Rectal smooth muscle tissue (tissue), 1 donor: ENCODE results near the gene CHCHD1.

Experiments used
- H3K27ac ChIP-seq: one replicate; pipeline ENCODE4 v1.7.0; 2013; ENCODE audit warnings: low read depth, low read length, inconsistent platforms
- H3K27me3 ChIP-seq: one replicate; pipeline ENCODE4 v1.7.0; 2013; ENCODE audit warnings: low read length; ENCODE audit not compliant: control insufficient read depth, insufficient read depth
- H3K36me3 ChIP-seq: one replicate; pipeline ENCODE4 v1.7.0; 2013; ENCODE audit warnings: low read length; ENCODE audit not compliant: control insufficient read depth, insufficient read depth
- H3K4me1 ChIP-seq: one replicate; pipeline ENCODE4 v1.7.0; 2013; ENCODE audit warnings: low read length; ENCODE audit not compliant: control insufficient read depth, insufficient read depth
- H3K4me3 ChIP-seq: one replicate; pipeline ENCODE4 v1.7.0; 2013; ENCODE audit warnings: low read length
- H3K9ac ChIP-seq: one replicate; pipeline ENCODE4 v1.7.0; 2013; ENCODE audit warnings: low read length

Gene CHCHD1

DNA sequence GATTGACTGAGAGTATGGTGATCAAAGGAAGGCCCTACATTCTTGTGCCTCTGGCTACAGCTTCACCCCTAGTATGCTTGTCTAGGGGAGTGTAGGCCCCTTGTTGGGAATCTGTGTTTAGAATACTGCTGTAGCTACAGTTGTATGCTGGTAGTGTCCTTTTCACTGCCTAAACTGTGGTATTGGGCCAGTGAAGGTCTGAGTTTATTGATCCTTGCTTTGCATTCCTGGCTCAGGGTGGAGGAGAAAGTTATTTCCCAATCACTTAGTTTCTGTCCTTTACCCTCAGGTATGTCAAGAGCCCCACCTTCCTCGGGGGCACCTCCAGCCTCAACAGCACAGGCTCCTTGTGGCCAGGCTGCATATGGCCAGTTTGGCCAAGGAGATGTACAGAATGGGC lies 31.0 kb upstream of the CHCHD1 start:
- H3K4me1 ChIP-seq, result no peaks in the 10 kb centered on the region
- H3K9ac ChIP-seq, result no peak overlapping the region
- H3K27ac ChIP-seq, result no peak overlapping the region
- H3K27me3 ChIP-seq, result no peaks in the 10 kb centered on the region
- peaks cover 20% of the 10 kb centered on the region for H3K36me3 ChIP-seq
- no peak overlapping the region for H3K4me3 ChIP-seq

GRCh38 chr10:73756183-73756582 lies 25.7 kb upstream of the CHCHD1 start:
- no peak overlapping the region for H3K9ac ChIP-seq
- H3K27me3 ChIP-seq, result no peaks in the 10 kb centered on the region
- peaks cover 31% of the 10 kb centered on the region for H3K36me3 ChIP-seq
- no peak overlapping the region for H3K27ac ChIP-seq
- no peak overlapping the region for H3K4me3 ChIP-seq
- no peaks in the 10 kb centered on the region for H3K4me1 ChIP-seq

DNA sequence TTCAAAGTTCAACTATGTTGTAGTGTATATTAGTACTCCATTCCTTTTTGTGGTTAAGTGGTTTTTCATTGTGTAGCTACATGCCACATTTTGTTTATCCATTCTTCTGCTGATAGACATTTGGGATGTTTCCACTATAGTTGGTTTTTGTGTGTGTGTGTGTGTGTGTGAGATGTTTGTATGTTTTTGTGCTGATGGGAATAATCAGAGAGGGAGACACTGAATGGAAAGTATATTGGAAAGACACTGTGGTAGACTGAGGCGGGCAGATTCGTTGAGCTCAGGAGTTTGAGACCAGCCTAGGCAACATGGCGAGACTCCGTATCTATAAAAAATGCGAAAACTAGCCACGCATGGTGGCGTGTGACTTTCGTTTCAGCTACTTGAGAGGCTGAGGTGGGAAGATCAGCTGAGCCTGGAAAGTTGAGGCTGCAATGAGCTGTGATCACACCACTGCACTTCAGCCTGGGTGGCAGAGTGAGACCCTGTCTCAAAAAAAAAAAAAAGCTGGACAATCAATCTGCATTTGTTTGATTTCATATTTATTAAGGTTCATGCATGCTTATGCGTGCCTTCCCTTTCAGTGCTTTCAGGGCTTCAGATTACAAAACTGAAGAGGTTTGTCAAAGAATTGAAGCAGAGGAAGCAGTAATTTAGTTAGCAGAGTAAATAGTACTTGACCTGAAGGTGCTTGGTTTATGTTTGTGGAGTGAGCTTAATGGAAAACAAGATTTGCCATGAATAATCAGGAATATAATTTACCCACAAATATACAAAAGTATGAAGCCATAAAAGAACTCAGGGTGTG lies 22.9 kb upstream of the CHCHD1 start:
- no peak overlapping the region for H3K27ac ChIP-seq
- H3K36me3 ChIP-seq, result peaks cover 40% of the 10 kb centered on the region
- no peaks in the 10 kb centered on the region for H3K27me3 ChIP-seq
- no peaks in the 10 kb centered on the region for H3K4me1 ChIP-seq
- no peak overlapping the region for H3K9ac ChIP-seq
- no peak overlapping the region for H3K4me3 ChIP-seq

- no peaks in the 10 kb centered on the region for H3K4me1 ChIP-seq
- H3K27ac ChIP-seq, result no peak overlapping the region
- no peak overlapping the region for H3K9ac ChIP-seq
- no peaks in the 10 kb centered on the region for H3K27me3 ChIP-seq
- peaks cover 41% of the 10 kb centered on the region for H3K36me3 ChIP-seq
- no peak overlapping the region for H3K4me3 ChIP-seq
Measured at GRCh38 chr10:73759512-73760115, 22.2 kb upstream of the CHCHD1 start.

DNA sequence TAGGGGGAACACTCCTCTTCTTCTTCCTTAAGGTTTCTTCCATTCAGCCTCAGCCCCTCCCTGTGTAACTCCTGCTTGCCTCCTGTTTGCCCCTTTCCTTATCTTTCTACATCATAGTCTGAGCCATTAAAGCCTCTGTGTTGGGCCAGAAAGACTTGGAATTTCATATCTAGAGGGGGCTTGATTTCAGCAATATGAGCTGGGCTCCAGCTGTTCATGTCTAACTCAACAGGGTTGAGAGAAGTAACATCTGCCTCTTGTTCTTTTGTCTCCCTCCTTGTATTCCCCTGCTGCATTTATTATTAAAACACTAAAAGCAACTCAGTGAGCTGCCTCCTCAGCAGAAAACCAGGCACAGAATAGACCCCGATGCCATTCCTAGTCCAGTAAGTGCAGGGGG lies 20.1 kb upstream of the CHCHD1 start:
- H3K4me1 ChIP-seq, result no peaks in the 10 kb centered on the region
- H3K9ac ChIP-seq, result no peak overlapping the region
- H3K27me3 ChIP-seq, result no peaks in the 10 kb centered on the region
- H3K27ac ChIP-seq, result no peak overlapping the region
- H3K4me3 ChIP-seq, result no peak overlapping the region
- peaks cover 61% of the 10 kb centered on the region for H3K36me3 ChIP-seq

DNA sequence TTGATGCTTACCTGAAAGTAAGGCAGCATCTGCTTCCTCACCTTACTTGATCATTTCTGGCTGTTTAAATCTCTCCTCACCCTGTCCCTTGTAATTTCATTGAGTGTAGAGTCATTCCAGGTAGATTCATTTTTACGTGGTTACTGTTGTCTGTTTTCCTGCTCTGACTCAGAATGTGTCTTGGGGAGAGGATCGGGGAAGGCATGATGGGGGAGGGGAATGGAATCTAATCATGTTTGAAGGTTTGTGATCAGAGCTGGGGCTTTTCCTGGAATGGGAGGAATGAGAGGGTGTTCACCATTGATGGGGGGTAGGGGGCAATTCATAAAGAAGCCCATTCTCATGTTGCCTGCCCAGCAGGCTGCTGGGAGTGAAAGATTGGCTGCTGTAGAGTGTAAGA lies 18.9 kb upstream of the CHCHD1 start:
- Histone ChIP-seq H3K27me3 (no peaks in the 10 kb centered on the region), H3K9ac (no peak overlapping the region), H3K4me3 (no peak overlapping the region), H3K27ac (no peak overlapping the region), H3K4me1 (no peaks in the 10 kb centered on the region), H3K36me3 (peaks cover 69% of the 10 kb centered on the region)

DNA sequence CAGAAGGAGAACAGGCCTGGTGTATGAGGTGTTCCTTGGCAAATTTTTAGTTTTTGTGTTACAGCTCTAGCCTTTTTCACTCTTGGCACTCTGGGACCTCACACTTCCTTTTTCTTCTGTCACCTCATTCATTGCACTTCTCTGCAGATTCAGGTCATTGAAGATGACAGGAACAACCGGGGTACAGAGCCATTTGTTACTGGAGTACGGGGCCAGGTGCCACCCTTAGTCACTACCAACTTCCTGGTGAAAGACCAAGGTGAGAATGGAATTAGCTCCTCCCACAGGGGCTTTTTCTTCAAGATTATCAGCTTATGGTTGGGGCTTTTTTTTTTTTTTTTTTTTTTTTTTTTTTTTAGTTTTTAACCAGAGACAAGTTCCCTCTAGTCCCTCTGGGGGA lies 18.5 kb upstream of the CHCHD1 start:
- no peak overlapping the region for H3K27ac ChIP-seq

DNA sequence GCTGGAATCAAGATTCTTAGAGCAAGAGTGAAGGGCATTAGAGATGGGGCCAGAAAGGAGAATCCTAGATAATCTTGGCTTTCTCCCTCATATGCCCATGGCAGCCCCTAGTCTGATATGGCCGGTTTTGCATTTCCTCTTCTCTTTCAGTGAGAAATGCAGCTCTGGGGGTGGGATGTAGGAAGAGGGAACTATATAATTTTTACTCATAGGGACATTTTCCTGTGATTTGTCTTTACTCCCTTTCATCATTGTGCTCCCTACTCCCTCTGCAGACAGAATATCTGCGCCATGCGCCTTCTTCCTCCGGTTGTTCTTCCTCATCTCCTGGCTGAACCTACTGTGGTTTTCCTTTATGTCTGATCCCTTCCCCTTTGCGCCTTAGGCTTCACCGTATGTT lies 16.8 kb upstream of the CHCHD1 start:
- Histone ChIP-seq H3K27me3 (no peaks in the 10 kb centered on the region), H3K4me3 (no peak overlapping the region), H3K4me1 (no peaks in the 10 kb centered on the region), H3K9ac (no peak overlapping the region), H3K27ac (no peak overlapping the region), H3K36me3 (peaks cover 68% of the 10 kb centered on the region)

More for the DNA sequence above, 18.5 kb upstream of the CHCHD1 start:
- Histone ChIP-seq H3K27me3 (no peaks in the 10 kb centered on the region), H3K4me1 (no peaks in the 10 kb centered on the region), H3K4me3 (no peak overlapping the region), H3K36me3 (peaks cover 72% of the 10 kb centered on the region), H3K9ac (no peak overlapping the region)

DNA sequence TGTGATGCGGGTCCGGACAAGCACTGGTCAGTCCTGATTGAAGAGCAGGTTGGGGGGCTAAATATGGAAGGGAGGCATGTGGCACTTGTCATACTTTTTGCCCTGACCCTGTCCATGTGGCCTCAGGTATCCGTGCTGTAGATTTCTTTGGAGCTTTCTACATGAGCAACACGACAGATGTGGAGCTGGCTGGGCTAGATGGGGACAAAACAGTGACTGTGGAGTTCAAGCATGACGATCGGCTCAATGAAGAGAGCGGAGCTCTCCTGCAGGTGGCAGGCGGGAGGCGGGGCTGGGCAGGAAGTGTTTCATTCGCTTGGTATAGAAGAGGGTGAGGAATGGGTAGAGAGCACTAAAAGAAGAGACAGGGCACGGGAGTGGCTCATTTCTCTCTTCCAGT lies 13.0 kb upstream of the CHCHD1 start:
- peaks cover 51% of the 10 kb centered on the region for H3K36me3 ChIP-seq
- no peak overlapping the region for H3K27ac ChIP-seq
- H3K4me3 ChIP-seq, result no peak overlapping the region
- no peaks in the 10 kb centered on the region for H3K27me3 ChIP-seq
- peaks cover 9% of the 10 kb centered on the region for H3K4me1 ChIP-seq
- no peak overlapping the region for H3K9ac ChIP-seq

DNA sequence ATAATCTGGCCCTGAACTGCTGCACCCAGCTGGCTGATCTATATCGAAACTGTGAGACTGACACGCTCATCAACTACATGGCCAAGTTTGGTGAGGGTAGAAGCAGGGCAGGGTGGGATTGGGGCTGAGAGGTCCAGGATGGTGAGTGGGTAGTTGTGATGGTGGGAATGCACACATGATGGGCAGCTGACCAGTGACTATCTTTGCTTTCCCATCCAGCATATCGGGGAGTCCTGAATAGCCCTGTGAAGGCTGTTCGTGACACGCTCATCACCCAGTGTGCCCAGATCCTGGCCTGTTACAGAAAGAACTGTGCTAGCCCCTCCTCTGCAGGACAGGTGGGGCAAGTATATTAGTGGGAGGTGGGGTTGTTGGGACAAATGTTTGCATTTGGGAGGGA lies 12.5 kb upstream of the CHCHD1 start:
- Histone ChIP-seq H3K9ac (no peak overlapping the region), H3K27me3 (no peaks in the 10 kb centered on the region), H3K27ac (no peak overlapping the region), H3K36me3 (peaks cover 47% of the 10 kb centered on the region), H3K4me1 (peaks cover 12% of the 10 kb centered on the region), H3K4me3 (no peak overlapping the region)

DNA sequence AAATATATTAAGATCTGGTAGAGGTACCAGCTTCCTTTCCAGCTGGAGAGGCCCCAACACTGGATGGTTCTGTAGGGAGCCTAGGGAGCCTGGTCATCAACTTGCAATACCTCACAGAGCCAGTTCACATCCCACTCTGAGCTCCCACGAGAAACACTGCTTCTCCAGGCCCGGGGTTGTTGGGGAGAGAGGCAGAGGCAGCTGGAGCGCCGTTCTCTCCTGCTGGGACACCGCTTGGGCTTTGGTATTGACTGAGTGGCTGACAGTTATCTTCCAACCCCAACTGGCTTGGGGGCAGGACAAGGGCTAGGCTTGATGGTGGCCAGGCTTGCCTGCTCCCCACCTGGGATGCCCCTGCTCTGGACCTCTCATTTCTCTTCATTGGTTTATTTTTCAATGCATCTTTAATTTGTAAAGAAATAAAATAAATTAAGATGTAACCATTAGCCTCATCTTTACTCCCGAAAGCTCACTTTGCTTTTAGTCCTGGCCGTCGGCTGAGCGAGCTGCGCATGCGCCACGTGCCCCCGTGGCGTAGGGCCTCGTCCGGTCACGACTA lies 10.0 kb upstream of the CHCHD1 start:
- Histone ChIP-seq H3K9ac (peak overlapping the region; percentile 58), H3K36me3 (peaks cover 25% of the 10 kb centered on the region), H3K27me3 (no peaks in the 10 kb centered on the region), H3K4me3 (peak overlapping the region; percentile 93), H3K27ac (peak overlapping the region; percentile 96), H3K4me1 (peaks cover 17% of the 10 kb centered on the region)

- H3K36me3 ChIP-seq, result peaks cover 19% of the 10 kb centered on the region
- peak overlapping the region; percentile 78 for H3K9ac ChIP-seq
- no peaks in the 10 kb centered on the region for H3K27me3 ChIP-seq
- H3K27ac ChIP-seq, result peak overlapping the region; percentile 96
- peaks cover 17% of the 10 kb centered on the region for H3K4me1 ChIP-seq
- H3K4me3 ChIP-seq, result peak overlapping the region; percentile 93
Measured at GRCh38 chr10:73772281-73773151, 9.3 kb upstream of the CHCHD1 start.
